ENCODE data around the gene COX6A1.

- TF ChIP-seq CTCF (conservative IDR thresholded peaks at IDR 0.05; ENCODE audit: low read depth in 2 of 2): no peak
- TF ChIP-seq, protein P1, sequence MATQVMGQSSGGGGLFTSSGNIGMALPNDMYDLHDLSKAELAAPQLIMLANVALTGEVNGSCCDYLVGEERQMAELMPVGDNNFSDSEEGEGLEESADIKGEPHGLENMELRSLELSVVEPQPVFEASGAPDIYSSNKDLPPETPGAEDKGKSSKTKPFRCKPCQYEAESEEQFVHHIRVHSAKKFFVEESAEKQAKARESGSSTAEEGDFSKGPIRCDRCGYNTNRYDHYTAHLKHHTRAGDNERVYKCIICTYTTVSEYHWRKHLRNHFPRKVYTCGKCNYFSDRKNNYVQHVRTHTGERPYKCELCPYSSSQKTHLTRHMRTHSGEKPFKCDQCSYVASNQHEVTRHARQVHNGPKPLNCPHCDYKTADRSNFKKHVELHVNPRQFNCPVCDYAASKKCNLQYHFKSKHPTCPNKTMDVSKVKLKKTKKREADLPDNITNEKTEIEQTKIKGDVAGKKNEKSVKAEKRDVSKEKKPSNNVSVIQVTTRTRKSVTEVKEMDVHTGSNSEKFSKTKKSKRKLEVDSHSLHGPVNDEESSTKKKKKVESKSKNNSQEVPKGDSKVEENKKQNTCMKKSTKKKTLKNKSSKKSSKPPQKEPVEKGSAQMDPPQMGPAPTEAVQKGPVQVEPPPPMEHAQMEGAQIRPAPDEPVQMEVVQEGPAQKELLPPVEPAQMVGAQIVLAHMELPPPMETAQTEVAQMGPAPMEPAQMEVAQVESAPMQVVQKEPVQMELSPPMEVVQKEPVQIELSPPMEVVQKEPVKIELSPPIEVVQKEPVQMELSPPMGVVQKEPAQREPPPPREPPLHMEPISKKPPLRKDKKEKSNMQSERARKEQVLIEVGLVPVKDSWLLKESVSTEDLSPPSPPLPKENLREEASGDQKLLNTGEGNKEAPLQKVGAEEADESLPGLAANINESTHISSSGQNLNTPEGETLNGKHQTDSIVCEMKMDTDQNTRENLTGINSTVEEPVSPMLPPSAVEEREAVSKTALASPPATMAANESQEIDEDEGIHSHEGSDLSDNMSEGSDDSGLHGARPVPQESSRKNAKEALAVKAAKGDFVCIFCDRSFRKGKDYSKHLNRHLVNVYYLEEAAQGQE (IDR thresholded peaks at IDR 0.05; ENCODE audit: unreplicated experiment): no peak
- TF ChIP-seq POLR2AphosphoS5 (IDR thresholded peaks at IDR 0.05; ENCODE audit: low read depth): no peak
- TF ChIP-seq EZH2 (IDR thresholded peaks at IDR 0.05; ENCODE audit: low read depth, unreplicated experiment): no peak
- no peak for TF ChIP-seq EZH2phosphoT487 (IDR thresholded peaks at IDR 0.05; ENCODE audit: unreplicated experiment)
- TF ChIP-seq, protein P2, sequence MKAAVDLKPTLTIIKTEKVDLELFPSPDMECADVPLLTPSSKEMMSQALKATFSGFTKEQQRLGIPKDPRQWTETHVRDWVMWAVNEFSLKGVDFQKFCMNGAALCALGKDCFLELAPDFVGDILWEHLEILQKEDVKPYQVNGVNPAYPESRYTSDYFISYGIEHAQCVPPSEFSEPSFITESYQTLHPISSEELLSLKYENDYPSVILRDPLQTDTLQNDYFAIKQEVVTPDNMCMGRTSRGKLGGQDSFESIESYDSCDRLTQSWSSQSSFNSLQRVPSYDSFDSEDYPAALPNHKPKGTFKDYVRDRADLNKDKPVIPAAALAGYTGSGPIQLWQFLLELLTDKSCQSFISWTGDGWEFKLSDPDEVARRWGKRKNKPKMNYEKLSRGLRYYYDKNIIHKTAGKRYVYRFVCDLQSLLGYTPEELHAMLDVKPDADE (IDR thresholded peaks at IDR 0.05): no peak
- TF ChIP-seq NANOG (IDR thresholded peaks at IDR 0.05; ENCODE audit: borderline replicate concordance): no peak
Measured at GRCh38 chr12:120479458-120479857, 41.5 kb downstream of the COX6A1 start.
